ENCODE measurements around the gene CTAG1B.
"Not testable (repeated sequence)": the region's sequence is repeated elsewhere in the genome, so short reads cannot be mapped to it uniquely, and the experiment has no call there.

CTAG1B gene

DNA sequence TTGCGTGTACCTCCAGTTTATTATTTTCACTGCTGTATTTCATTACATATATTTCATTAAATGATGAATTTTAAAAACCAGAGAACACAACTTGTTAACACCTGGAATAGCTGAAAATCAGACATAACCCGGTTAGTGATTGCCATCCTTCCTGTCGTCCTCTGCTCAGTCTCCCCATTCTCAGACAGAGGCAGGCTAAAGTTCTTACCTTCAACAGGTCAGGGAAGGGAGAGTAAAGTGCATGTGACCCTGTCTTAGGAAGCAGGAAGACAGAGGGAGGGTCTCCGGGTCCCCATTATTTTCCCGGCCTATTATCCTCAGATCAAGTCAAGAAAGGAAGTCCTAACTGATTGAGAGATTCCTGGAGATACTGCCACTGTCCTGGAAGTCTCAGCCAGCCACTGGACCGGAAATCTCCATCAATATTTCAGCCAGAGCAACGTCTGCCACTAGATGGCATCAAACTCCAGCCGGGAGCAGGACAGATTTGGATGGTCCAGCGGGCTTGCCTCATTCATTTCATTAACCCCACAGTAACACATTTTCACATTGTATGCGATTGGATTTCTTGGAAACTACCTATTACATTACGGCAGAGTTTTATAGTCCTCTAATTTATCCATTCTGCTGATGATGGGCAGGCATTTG, 1.8 kb upstream of the CTAG1B start:
- DNase-seq (ENCODE audit: low spot score) = not testable (repeated sequence)

DNA sequence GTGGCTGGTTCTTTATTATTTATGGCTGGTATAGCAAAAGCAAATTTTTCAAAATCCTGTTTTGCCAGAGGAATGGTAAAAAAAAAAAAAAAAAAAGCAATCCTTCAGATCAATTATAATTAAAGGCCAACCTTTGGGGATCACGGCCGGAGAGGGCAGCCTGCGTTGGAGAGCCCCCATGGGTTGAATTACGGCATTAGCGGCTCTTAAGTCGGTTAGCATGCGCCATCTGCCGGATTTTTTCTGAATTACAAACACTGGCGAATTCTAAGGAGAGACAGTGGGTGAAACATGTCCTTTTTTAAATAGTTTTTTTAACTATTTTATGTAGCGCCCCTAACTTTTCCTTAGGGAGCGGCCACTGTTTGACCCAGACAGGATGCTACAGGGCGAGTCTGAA, 5.5 kb downstream of the CTAG1B start:
- DNase-seq (ENCODE audit: low spot score) = not testable (repeated sequence)

DNA sequence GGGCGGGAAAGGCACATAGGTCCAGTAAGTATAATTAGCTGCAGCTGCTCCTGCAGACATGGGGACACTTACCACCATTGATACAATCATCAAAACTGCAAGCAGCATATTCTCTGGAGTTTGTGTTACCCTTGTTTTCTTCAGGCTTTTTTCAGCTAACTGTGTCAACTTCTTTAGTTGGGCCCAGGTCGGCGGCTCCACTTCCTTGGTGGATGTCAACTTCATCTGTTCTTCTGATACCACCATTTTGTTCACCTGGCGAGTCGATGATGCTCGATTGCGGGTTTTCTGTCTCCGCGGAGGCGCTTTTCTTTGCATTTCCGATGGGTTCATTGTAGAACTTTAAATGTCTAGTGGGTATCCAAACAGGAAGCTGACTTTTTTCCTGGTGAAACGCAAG, 7.9 kb downstream of the CTAG1B start:
- DNase-seq (ENCODE audit: low spot score) = not testable (repeated sequence)

DNA sequence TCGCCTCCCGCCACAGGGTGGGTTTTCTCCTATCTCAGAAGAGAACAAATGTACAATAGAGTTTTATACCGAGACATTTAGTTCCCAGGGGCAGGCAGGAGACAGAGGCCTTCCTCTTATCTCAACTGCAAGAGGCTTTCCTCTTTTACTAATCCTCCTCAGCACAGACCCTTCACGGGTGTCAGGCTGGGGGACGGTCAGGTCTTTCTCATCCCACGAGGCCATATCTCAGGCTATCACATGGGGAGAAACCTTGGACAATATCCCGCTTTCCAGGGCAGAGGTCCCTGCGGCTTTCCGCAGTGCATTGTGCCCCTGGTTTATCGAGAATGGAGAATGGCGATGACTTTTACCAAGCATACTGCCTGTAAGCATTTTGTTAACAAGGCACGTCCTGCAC, 10.3 kb downstream of the CTAG1B start:
- DNase-seq (ENCODE audit: low spot score) = not testable (repeated sequence)

DNA sequence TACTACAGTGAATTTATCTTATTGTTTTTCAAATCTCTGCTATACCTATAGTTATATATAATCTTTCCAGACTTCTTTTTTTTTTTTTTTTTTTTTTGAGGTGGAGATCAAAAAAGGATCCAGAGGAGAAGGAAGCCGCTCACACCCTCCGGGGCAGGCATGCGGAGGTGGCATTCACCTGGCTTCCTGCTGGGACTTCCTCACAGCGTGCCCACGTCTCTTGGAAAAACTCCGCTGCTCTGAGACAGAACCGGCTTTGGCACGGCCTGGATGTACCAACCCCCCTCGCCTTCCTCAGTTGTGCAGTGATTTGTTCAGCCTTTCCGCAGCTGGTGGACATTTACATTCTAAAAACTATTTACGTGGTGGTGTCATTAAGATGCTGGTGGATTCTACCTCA, 11.1 kb downstream of the CTAG1B start:
- DNase-seq (ENCODE audit: low spot score) = not testable (repeated sequence)

DNA sequence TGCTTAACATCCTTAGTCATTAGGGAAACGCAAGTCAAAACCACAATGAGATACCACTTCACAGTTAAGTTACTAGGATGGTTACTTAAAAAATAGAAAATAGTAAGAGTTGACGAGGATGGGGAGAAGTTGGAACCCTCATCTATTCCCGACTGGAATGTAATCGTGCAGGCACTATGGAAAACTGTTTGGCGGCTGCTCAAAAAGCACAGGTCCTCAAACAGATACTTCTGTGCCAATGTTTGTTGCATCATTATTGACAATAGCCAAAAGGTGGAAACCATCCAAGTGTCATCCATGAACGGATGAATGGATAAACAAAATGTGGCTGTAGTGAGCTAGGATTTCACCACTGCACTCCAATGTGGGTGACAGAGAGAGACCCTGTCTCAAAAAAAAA, 11.7 kb downstream of the CTAG1B start:
- DNase-seq (ENCODE audit: low spot score) = no peak

DNA sequence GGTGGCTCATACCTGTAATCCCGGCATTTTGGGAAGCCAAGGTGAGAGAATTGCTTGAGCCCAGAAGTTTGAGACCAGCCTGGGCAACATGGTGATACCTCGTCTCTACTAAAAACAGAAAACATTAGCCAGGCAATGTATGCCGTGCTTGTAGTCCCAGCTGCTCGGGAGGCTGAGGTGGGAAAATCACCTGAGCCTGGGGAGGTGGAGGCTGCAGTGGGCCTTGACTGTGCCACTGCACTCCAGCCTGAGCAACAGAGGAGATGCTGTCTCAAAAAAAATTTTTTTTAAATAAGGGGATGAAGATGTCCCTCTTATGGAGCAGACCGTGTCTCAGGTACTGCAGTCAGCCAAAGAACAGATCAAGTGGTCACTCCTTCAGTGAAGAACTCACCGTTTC, 13.5 kb downstream of the CTAG1B start:
- DNase-seq (ENCODE audit: low spot score) = no peak

DNA sequence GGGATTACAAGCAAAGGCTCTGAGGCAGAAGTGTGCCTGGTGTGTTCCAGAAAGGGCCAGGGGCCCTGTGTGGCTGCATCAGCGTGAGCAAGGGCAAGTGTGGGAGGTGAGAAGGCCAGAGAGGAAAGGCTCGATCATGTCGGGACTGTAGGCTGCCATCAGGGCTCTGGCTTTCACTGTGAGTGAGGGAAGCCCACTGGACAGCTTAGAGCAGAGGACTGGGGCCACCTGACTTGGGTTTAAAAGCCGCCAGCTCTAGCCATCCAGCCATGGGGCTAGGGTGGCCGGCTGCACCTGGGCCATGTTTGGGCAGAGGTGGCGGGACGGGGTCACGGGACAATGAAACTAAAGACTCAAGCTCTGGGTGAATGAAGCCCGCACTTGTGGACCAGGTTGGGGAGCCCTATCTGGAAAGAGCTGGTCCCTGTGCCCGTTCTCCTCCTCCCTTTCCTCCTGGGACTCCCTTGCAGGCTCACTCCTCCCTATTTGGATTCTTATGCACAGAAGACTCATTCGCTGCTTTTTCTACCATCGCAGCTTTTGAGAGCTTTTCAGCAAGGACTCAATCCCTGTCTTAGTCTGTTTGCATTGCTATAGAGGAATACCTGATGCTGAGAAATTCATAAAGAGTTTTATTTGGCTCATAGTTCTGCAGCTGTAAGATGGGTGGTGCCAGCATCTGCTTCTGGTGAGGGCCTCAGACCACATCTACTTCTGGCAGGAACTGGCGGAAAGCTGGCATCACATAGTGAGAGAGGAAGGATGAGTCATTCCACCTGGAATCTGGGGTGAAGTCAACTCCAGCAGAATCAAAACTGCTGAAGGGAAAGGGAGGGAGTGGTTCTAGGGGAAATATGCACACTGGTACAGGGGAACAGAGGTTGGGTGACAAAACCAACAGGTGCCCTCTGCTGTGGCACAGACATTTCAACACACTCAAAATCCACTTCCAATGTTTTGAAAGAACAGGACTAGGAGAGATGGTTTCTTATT, 15.3 kb downstream of the CTAG1B start:
- peak; percentile 39 for DNase-seq (ENCODE audit: low spot score)

DNA sequence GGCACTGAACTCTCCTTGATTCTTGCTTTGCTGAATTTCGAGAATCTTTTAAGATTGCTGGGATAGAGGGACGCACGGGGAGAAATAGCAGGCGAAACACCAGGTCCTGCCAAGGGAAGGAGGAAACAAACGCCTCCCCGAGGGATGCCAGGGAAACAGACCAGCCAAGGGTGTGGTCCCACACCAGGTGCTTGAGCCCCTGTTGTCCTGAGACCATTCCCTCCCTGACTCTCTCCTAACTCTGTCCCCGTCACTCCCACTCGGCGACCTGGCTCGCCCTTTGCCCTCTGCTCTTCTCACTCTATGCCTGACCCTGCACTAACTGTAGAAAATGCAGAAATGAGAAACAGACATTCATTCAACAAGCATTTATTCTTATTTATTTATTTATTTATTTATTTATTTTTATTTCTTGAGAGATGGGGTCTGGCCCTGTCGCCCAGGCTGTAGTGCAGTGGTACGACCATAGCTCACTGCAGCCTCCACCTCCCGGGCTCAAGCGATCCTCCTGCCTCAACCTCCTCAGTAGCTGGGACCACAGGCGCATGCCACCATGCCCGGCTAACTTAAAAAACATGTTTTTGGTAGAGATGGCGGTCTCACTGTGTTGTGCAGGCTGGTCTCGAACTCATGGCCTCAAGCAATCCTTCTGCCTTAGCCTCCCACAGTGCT, 16.2 kb downstream of the CTAG1B start:
- no peak for DNase-seq (ENCODE audit: low spot score)

DNA sequence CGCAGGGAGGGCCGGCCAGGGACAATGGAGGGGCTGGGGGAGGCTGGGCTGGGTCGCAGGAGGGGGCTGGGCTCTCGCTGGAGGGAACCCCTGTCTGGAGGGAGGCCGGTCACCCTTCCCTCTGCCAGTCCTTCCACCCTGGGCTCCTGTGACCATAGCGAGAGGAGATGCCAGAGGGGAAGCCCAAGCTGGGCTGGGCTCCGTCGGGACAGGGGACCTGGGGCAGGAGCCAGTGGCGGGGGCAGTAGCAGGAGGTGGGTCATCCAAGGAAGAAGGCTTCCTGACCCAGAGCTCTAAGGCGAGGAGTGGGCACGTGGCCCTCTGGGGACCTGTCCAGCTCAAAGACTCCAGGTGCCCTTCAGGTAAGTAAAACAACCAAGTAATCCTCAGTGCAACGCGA, 16.9 kb downstream of the CTAG1B start:
- no peak for DNase-seq (ENCODE audit: low spot score)

DNA sequence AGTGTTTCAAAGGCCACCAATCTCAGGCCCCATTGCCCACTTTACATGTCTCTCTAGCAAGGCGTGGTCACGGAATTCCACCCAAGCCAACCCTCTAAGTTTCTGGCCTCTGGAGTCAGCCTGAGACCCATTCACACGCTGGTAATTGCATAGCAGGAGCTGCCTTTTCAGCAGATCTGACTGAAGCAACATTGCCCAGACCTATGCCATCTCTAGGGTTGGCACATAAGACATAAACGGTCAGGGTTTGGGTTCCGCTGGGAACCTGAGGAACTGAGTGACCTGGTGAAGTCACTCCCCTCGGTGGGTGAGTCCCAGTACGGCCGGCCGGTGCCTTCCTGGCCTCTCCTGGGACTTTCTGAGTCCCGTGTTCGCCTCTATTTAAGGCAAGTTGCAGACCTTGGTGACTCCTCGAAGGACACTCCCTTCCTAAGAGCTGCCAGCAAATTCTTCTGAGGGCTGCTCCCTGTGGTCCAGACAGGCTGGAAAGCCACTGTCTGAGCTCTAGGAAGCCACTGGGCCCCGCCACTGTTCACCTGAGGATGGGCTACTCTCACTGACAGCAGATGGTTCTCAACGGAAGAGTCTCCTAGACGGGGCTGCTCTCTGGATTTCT, 18.2 kb downstream of the CTAG1B start:
- no peak for DNase-seq (ENCODE audit: low spot score)

DNA sequence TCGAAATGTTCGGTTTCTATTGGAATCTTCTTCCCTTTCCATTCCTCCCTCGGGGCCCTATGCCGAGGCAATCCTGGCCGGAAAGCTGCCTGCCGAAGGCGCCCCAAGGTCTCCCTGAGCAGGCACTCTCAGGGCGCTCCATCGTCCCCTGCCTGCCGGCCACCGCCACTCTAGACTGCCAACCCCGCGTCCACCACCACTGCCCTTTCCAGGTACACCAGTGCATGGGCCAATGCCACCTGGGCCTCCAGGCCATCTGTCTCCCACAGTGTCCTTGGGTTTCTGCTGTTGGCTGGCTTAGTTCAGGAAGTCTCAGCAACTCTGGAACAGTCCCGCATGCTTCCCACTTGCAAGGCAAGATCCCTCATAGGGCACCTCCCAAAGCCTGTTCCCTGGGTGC, 19.6 kb downstream of the CTAG1B start:
- DNase-seq (ENCODE audit: low spot score) = no peak

DNA sequence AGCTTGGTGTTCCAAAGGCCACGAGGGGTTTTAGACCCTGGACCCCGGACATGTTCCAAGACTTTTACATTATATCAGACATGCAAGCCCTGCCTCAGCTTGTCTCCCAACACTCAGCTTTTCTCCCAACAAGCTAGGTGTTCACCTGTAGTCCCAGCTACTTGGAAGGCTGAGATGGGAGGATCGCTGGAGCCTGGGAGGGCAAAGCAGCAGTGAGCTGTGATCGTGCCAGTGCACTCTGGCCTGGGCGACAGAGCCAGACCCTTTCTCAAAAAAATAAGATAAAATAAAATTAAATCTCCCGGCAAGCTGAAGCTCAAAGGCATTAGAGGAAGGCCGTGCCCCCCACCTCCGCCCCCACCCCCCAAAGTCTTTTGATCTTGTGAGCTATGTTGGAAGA, 20.4 kb downstream of the CTAG1B start:
- no peak for DNase-seq (ENCODE audit: low spot score)

DNA sequence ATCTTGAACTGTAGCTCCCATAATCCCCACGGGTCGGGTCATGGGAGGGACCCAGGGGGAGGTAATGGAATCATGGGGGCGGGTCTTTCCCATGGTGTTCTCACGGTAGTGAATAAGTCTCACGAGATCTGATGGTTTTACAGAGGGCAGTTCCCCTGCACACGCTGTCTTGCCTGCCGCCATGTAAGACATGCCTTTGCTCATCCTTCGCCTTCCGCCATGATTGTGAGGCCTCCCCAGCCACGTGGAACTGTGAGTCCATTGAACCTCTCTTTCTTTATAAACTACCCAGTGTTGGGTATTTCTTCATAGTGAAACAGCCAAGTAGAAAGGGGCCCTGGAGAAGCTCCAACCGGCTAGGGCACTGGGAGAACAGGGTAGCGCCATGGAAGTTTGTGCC, 21.9 kb downstream of the CTAG1B start:
- no peak for DNase-seq (ENCODE audit: low spot score)

DNA sequence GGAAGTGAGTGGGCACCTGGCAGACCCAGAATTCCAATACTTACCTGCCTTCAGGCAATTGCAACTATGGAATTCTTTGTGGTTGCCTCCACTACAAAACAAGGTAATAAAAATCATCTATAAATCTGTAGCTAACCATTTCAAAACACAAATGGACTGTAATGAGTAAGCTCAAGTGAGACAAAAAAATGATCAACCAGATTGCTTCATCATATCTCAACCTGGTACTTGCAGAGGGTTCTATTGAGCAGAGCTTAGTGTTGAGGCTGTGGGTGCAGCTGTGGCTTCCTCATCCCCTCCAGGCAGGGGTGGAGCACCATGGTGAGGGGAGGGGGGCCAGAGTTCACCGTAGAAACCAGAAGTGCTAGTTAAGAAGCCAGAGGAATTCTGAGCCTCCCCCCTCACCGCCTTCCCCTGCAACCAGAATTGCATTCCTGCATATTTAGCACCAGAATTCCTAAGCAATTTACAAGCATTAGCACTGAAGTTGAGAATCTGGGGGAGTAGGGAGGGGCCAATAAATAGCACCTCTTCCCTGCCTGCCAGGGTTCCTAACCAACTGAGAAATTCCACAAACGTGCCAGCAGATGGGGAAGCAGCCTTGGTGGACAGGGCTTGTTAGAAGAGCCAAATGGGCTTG, 22.7 kb downstream of the CTAG1B start:
- DNase-seq (ENCODE audit: low spot score) = peak; percentile 61

DNA sequence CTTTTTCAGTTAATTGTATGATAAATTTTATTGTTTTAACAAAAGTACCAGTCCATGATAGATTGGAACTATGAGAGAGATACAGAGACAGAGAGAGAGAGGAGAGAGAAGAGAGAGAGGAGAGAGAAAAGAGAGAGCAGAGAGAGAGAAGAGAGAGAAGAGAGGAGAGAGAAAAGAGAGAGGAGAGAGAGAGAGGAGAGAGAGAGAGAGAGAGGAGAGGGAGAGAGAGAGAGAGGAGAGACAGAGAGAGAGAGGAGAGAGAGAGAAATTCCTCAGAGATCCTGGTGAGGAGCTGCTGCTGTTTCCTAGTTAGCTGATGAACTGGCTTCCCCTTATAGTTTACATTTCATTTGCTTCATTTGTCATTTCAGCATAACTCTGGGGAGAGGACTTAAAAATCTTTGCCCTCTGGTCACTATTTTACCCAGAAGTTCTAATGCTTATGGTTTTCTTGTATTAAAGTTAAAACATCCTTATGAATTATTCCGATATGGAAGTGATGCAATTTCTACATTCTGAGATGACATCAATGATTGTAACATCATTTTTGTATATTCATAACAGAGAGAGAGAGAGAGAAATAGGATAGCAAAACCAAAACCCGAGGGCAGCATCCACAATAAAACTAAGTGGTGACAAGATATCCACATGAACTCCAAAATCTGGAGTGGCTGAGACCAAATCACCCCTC, 23.4 kb downstream of the CTAG1B start:
- no peak for DNase-seq (ENCODE audit: low spot score)

DNA sequence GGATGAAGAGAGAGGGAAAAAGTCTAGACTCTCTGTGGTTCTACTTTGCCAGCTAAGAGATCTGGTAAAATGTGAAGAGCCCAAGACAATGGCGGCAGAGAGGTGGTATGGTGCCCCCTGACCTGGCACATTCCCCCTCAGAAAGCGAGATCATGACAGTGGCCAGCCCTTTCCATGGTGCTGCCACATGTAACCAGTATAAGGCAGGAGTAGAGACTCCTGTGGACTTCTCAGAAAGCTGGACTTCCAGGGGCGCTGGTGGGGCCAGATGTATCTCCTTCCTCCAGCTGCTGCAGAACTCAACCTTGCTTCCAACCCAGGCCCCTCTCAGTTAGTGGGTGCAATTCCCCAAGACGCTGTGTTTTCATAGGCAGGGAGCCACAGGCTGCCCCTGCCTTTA, 24.6 kb downstream of the CTAG1B start:
- DNase-seq (ENCODE audit: low spot score) = no peak

DNA sequence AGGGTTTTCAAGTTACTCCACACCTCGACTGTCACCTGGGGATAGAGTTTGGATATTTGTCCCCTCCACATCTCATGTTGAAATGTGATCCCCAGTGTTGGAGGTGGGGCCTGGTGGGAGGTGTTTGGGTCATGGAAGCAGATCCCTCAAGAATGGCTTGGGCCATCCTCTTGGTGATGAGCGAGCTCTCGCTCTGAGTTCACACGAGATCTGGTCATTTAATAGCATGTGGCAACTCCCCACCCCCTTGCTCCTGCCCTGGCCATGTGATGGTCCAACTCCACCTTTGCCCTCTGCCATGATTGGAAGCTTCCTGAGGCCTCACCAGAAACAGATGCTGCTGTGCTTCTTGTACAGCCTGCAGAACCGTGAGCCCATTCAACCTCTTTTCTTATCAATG, 25.9 kb downstream of the CTAG1B start:
- DNase-seq (ENCODE audit: low spot score) = no peak

DNA sequence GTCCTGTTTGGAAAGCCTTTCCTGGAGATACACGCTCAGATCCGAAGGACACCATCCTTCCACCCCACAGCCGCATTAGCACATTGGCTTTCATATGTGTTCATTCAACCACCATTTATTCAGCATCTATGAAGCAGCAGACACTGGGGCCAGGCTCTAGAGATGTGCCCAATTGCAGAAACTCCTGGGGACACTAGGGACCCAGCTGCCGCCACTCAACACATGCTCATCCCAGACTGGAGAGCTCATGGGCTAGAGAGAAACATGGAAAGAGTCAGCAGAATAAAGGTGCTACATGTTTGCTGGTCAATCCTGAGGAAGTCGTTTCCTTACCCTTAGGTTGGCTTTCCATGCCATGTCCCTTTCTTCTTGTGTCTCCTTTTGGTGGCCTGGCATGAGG, 26.6 kb downstream of the CTAG1B start:
- no peak for DNase-seq (ENCODE audit: low spot score)

DNA sequence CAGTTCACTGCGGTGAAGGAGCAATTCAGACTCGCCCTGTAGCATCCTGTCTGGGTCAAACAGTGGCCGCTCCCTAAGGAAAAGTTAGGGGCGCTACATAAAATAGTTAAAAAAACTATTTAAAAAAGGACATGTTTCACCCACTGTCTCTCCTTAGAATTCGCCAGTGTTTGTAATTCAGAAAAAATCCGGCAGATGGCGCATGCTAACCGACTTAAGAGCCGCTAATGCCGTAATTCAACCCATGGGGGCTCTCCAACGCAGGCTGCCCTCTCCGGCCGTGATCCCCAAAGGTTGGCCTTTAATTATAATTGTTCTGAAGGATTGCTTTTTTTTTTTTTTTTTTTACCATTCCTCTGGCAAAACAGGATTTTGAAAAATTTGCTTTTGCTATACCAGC, 28.7 kb downstream of the CTAG1B start:
- not testable (repeated sequence) for DNase-seq (ENCODE audit: low spot score)

DNA sequence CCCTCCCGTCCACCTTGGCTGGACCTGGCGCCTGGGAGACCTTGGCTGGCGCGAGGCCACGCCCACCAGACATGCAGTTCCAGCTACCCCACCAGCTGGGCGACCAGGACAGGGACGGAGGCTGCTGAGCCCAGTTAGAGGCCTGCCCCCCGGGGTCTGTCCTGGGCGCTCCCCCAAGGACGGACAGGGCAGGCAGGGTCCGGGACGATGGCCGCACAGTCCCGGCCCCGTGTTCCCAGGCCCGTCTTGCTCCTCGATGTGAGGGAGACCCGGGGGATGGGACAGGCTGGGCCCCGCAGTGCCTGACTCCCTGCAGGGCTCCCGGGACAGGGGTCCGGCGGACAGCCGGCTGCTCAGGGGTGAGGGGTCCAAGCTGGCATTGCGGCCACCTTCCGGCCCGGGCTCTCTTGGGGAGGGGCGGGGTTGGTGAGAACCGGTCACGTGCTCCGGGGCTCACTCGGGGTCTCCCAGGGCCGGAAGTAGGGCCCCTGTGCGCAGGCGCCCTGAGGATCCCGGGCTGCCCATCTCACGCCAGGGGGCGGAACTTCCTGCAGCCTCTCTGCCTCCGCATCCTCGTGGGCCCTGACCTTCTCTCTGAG, 34.4 kb downstream of the CTAG1B start, which contains the start of gene CTAG1A:
TSS of gene CTAG1A (plus strand) at position 549 of the 599 bp plus-strand sequence. CDS start 74 bp downstream, outside the sequence.
- not testable (repeated sequence) for DNase-seq (ENCODE audit: low spot score)
